K562 (cell line): ENCODE results near the gene CKAP5. TPM values are rescaled to one million over a fixed set of nuclear protein-coding genes. Genes with fewer than 3 reads are reported as not detected.

Experiments
- CCAR2 ChIP-seq: fragments of 200-400 bp; formaldehyde crosslinking; IDR thresholded peaks from 2 replicates; pipeline ENCODE4 v1.6.1; 2017; ENCODE audit warnings: mild to moderate bottlenecking, low read depth, low read length
- CCNT2 ChIP-seq: IDR thresholded peaks from 2 replicates; pipeline ENCODE4 v1.6.1; 2011; ENCODE audit warnings: borderline replicate concordance, low read depth, mild to moderate bottlenecking, moderate library complexity, mixed read lengths, low read length; ENCODE audit not compliant: insufficient read length; ENCODE audit errors: extremely low read depth
- DACH1 ChIP-seq: fragments of 450-650 bp; IDR thresholded peaks from 2 replicates; pipeline ENCODE4 v1.6.1; 2018; ENCODE audit not compliant: partially characterized antibody
- ERF ChIP-seq: fragments of 450-650 bp; formaldehyde crosslinking; IDR thresholded peaks from 2 replicates; pipeline ENCODE4 v1.4.0; 2020; ENCODE audit warnings: mild to moderate bottlenecking, mixed read lengths
- IRF2 ChIP-seq: sonication (generic); formaldehyde crosslinking; IDR thresholded peaks from 2 replicates; pipeline ENCODE4 v1.8.1; 2022; ENCODE audit warnings: mild to moderate bottlenecking, missing genetic modification reagents
- MBD2 ChIP-seq: sonication (generic); IDR thresholded peaks from 2 replicates; pipeline ENCODE4 v1.6.1; 2016; ENCODE audit warnings: low read depth, borderline replicate concordance
- MED1 ChIP-seq: sonication (generic); formaldehyde crosslinking; IDR thresholded peaks from 2 replicates; pipeline ENCODE4 v1.8.1; 2023; ENCODE audit warnings: missing genetic modification reagents, borderline replicate concordance
- NCOA4 ChIP-seq: fragments of 450-650 bp; IDR thresholded peaks from 2 replicates; pipeline ENCODE4 v1.6.1; 2018; ENCODE audit warnings: mild to moderate bottlenecking; ENCODE audit not compliant: partially characterized antibody
- NR1H2 ChIP-seq: sonication (generic); formaldehyde crosslinking; IDR thresholded peaks from 2 replicates; pipeline ENCODE4 v1.4.0; 2020; ENCODE audit warnings: mild to moderate bottlenecking, missing genetic modification reagents
- NR4A1 ChIP-seq, 2 experiments: fragments of 250-450 bp in 1 of 2; fragments of 450-650 bp in 1 of 2; sonication (Bioruptor Pico) in 1 of 2; IDR thresholded peaks; 2 replicates each; pipeline versions ENCODE4 v1.4.0 to v1.6.1; 2016 to 2020; ENCODE audit warnings: mild to moderate bottlenecking in 2 of 2, missing compliant biosample characterization in 1 of 2, missing genetic modification characterization in 1 of 2, moderate library complexity in 1 of 2
- RERE ChIP-seq: sonication (generic); formaldehyde crosslinking; IDR thresholded peaks from 2 replicates; pipeline ENCODE4 v1.8.0; 2023; ENCODE audit warnings: missing genetic modification reagents, mild to moderate bottlenecking, borderline replicate concordance
- SUPT5H ChIP-seq: fragments of 450-650 bp; IDR thresholded peaks from 2 replicates; pipeline ENCODE4 v1.6.1; 2016
- TSC22D4 ChIP-seq: fragments of 450-650 bp; IDR thresholded peaks from 2 replicates; pipeline ENCODE4 v1.6.1; 2016; ENCODE audit warnings: missing genetic modification characterization, missing biosample characterization, control low read depth
- USF1 ChIP-seq: sonication (generic); formaldehyde crosslinking; IDR thresholded peaks from 2 replicates; pipeline ENCODE4 v1.9.0; 2022; ENCODE audit warnings: mild to moderate bottlenecking, missing genetic modification reagents
- ZBED1 ChIP-seq: IDR thresholded peaks from 2 replicates; pipeline ENCODE4 v1.6.1; 2014
- ZNF395 ChIP-seq: fragments of 200-800 bp; sonication (Bioruptor generic); IDR thresholded peaks from 2 replicates; pipeline ENCODE4 v1.6.1; 2017; ENCODE audit warnings: missing genetic modification characterization, missing compliant biosample characterization
- ZNF408 ChIP-seq: fragments of 250-450 bp; sonication (Bioruptor Pico); IDR thresholded peaks from 2 replicates; pipeline ENCODE4 v1.4.0; 2020; ENCODE audit warnings: low read depth, mild to moderate bottlenecking, moderate library complexity
- ZNF778 ChIP-seq: fragments of 450-650 bp; formaldehyde crosslinking; IDR thresholded peaks from 2 replicates; pipeline ENCODE4 v1.4.0; 2020; ENCODE audit warnings: mild to moderate bottlenecking, moderate library complexity
- polyA plus RNA-seq, 8 experiments: library from polyadenylated mRNA; depleted of rRNA in 4 of 8; stranded (reverse) in 5 of 8; unstranded in 3 of 8; fragments of >200 nt; fragmentation: Nextera tagmentation in 2 of 8; fragmentation: Illumina TruSeq in 1 of 8; extraction: Ambion mirVana in 2 of 8; extraction: Trizol in 1 of 8; gene quantifications; 2 replicates each; pipeline versions ENCODE4 v1.2.1 to v1.2.3, GENCODE V29; 2011 to 2014; ENCODE audit warnings: inconsistent platforms in 1 of 8, missing spikeins in 1 of 8
- total RNA-seq, 7 experiments: library from RNA; depleted of rRNA in 6 of 7; stranded (reverse); fragments of >200 nt in 6 of 7; fragmentation: Illumina TruSeq in 2 of 7; extraction: Trizol in 2 of 7; gene quantifications; 2 replicates each; pipeline versions ENCODE4 v1.2.1 to v1.2.3, GENCODE V29; 2011 to 2021; ENCODE audit warnings: low replicate concordance in 1 of 7

CKAP5 gene
- total and polyA plus RNA-seq, 9 of the 15 experiments (the other 6 are each of a cell fraction or from before 2014, with no cell fraction given) = 60.1 to 239 (median 139) TPM

GRCh38 chr11:46845740-46846509 lies at the start of gene CKAP5 (continued):
- no peak for TF ChIP-seq NR1H2 (CRISPR knock-in tag)
- peak; percentile 84 for TF ChIP-seq ZNF395
- TF ChIP-seq NR4A1 (CRISPR knock-in tag; IDR thresholded peaks at IDR 0.05) = 0 out of 2 replicates have a peak, but pooled peaks have one; percentile 45
- TF ChIP-seq NR4A1 (tag; IDR thresholded peaks at IDR 0.05) = no peak
- no peak for TF ChIP-seq ZBED1
- no peak for TF ChIP-seq DACH1
- TF ChIP-seq NCOA4 = no peak
- TF ChIP-seq RERE = 0 out of 2 replicates have a peak, but pooled peaks have one; percentile 12
- TF ChIP-seq MBD2 = peak; percentile 99
- TF ChIP-seq ZNF778 (CRISPR knock-in tag) = no peak
- no peak for TF ChIP-seq MED1 (CRISPR knock-in tag)
- TF ChIP-seq CCNT2 = peak; percentile 60
- TF ChIP-seq USF1 (CRISPR knock-in tag) = peak; percentile 90
- peak; percentile 90 for TF ChIP-seq SUPT5H
- no peak for TF ChIP-seq CCAR2
- TF ChIP-seq ZNF408 (CRISPR knock-in tag) = no peak
- 0 out of 2 replicates have a peak, but pooled peaks have one; percentile 50 for TF ChIP-seq ERF (CRISPR knock-in tag)
- TF ChIP-seq TSC22D4 = no peak
- TF ChIP-seq IRF2 (CRISPR knock-in tag) = no peak
